HK-2 (cell line): ENCODE measurements around the gene PNPLA8.
A peak's percentile ranks its signal among the peaks of the same experiment; 100 is the strongest.
"Not testable (repeated sequence)": the region's sequence is repeated elsewhere in the genome, so short reads cannot be mapped to it uniquely, and the experiment has no call there.

Experiments used
- DNase-seq: peaks from one replicate; pipeline ENCODE4 v3.0.0-alpha.2; 2018; ENCODE audit not compliant: unreplicated experiment

Gene PNPLA8

GRCh38 chr7:108468246-108468645, 57.7 kb downstream of the PNPLA8 start:
- no peak for DNase-seq

GRCh38 chr7:108467391-108467790, 58.5 kb downstream of the PNPLA8 start:
- no peak for DNase-seq

GRCh38 chr7:108466322-108466721, 59.6 kb downstream of the PNPLA8 start:
- DNase-seq = not testable (repeated sequence)

GRCh38 chr7:108464743-108465142, 61.2 kb downstream of the PNPLA8 start:
- DNase-seq = no peak

GRCh38 chr7:108463613-108464012, 62.3 kb downstream of the PNPLA8 start:
- no peak for DNase-seq

GRCh38 chr7:108461840-108462239, 64.1 kb downstream of the PNPLA8 start:
- no peak for DNase-seq

- no peak for DNase-seq
Observed at GRCh38 chr7:108460964-108461363, 65.0 kb downstream of the PNPLA8 start.

- no peak for DNase-seq
Observed at GRCh38 chr7:108459922-108460551, 65.9 kb downstream of the PNPLA8 start.

- no peak for DNase-seq
Observed at GRCh38 chr7:108457871-108458270, 68.1 kb downstream of the PNPLA8 start.

GRCh38 chr7:108456845-108457540, 68.9 kb downstream of the PNPLA8 start:
- no peak for DNase-seq

- peak; percentile 76 for DNase-seq
Observed at GRCh38 chr7:108455998-108456677, 69.8 kb downstream of the PNPLA8 start, which contains the start of gene NRCAM. TSS of gene NRCAM (minus strand) at chr7:108456436. CDS start at chr7:108240064, 216,372 bp downstream.

GRCh38 chr7:108455551-108455997, 70.4 kb downstream of the PNPLA8 start:
- no peak for DNase-seq

GRCh38 chr7:108454674-108455550, 71.0 kb downstream of the PNPLA8 start:
- DNase-seq = peak; percentile 46

GRCh38 chr7:108454317-108454673, 71.6 kb downstream of the PNPLA8 start:
- DNase-seq = no peak

GRCh38 chr7:108453320-108453719, 72.6 kb downstream of the PNPLA8 start:
- DNase-seq = no peak

GRCh38 chr7:108452707-108453106, 73.2 kb downstream of the PNPLA8 start:
- no peak for DNase-seq

GRCh38 chr7:108451296-108451848, 74.6 kb downstream of the PNPLA8 start:
- DNase-seq = no peak

GRCh38 chr7:108450160-108450559, 75.8 kb downstream of the PNPLA8 start:
- DNase-seq = no peak

- DNase-seq = no peak
Observed at GRCh38 chr7:108449521-108449920, 76.4 kb downstream of the PNPLA8 start.

- no peak for DNase-seq
Observed at GRCh38 chr7:108448584-108449505, 77.1 kb downstream of the PNPLA8 start.
